IPS-18a (cell line): ENCODE data around the gene DNMT3A.
A peak's percentile ranks its signal among the peaks of the same experiment; 100 is the strongest.

Source experiments
- H3K27ac ChIP-seq: one replicate; pipeline ENCODE4 v1.5.1; 2013; ENCODE audit warnings: low read length
- H3K27me3 ChIP-seq: one replicate; pipeline ENCODE4 v1.6.1; 2013; ENCODE audit warnings: mild to moderate bottlenecking, low read length; ENCODE audit not compliant: control insufficient read depth, insufficient read depth
- H3K36me3 ChIP-seq: one replicate; pipeline ENCODE4 v1.6.1; 2013; ENCODE audit warnings: low read depth, low read length; ENCODE audit not compliant: control insufficient read depth
- H3K4me1 ChIP-seq: one replicate; pipeline ENCODE4 v1.6.1; 2013; ENCODE audit warnings: low read depth, low read length; ENCODE audit not compliant: control insufficient read depth
- H3K4me3 ChIP-seq: one replicate; pipeline ENCODE4 v1.5.1; 2013; ENCODE audit warnings: low read length
- H3K9ac ChIP-seq: one replicate; pipeline ENCODE4 v1.6.1; 2013; ENCODE audit warnings: mild to moderate bottlenecking, low read length, moderate library complexity
- H3K9me3 ChIP-seq: one replicate; pipeline ENCODE4 v1.6.1; 2013; ENCODE audit warnings: low read depth, low read length; ENCODE audit not compliant: control insufficient read depth

Gene DNMT3A

GRCh38 chr2:25257931-25258846 is 83.5 kb downstream of the DNMT3A start:
- Histone ChIP-seq H3K4me3 (no peak overlapping the region), H3K4me1 (peaks cover 47% of the 10 kb centered on the region), H3K27ac (peak overlapping the region; percentile 5), H3K9ac (no peak overlapping the region), H3K27me3 (no peaks in the 10 kb centered on the region), H3K36me3 (no peaks in the 10 kb centered on the region), H3K9me3 (no peaks in the 10 kb centered on the region)

- Histone ChIP-seq H3K27ac (no peak overlapping the region), H3K9ac (no peak overlapping the region), H3K4me1 (peaks cover 48% of the 10 kb centered on the region), H3K36me3 (no peaks in the 10 kb centered on the region), H3K27me3 (no peaks in the 10 kb centered on the region), H3K9me3 (no peaks in the 10 kb centered on the region), H3K4me3 (no peak overlapping the region)
Measured at GRCh38 chr2:25257032-25257552, 84.6 kb downstream of the DNMT3A start.

GRCh38 chr2:25256488-25256875 is 85.2 kb downstream of the DNMT3A start:
- no peak overlapping the region for H3K27ac ChIP-seq
- no peaks in the 10 kb centered on the region for H3K27me3 ChIP-seq
- no peaks in the 10 kb centered on the region for H3K36me3 ChIP-seq
- H3K4me3 ChIP-seq, result no peak overlapping the region
- no peaks in the 10 kb centered on the region for H3K9me3 ChIP-seq
- no peak overlapping the region for H3K9ac ChIP-seq
- peaks cover 48% of the 10 kb centered on the region for H3K4me1 ChIP-seq

- H3K36me3 ChIP-seq, result no peaks in the 10 kb centered on the region
- no peak overlapping the region for H3K27ac ChIP-seq
- peaks cover 48% of the 10 kb centered on the region for H3K4me1 ChIP-seq
- no peak overlapping the region for H3K9ac ChIP-seq
- H3K27me3 ChIP-seq, result no peaks in the 10 kb centered on the region
- no peaks in the 10 kb centered on the region for H3K9me3 ChIP-seq
- no peak overlapping the region for H3K4me3 ChIP-seq
Measured at GRCh38 chr2:25255745-25256487, 85.8 kb downstream of the DNMT3A start.

- Histone ChIP-seq H3K36me3 (no peaks in the 10 kb centered on the region), H3K4me1 (peaks cover 44% of the 10 kb centered on the region), H3K27ac (no peak overlapping the region), H3K9me3 (no peaks in the 10 kb centered on the region), H3K4me3 (no peak overlapping the region), H3K9ac (no peak overlapping the region), H3K27me3 (no peaks in the 10 kb centered on the region)
Measured at GRCh38 chr2:25254961-25255360, 86.8 kb downstream of the DNMT3A start.

- no peak overlapping the region for H3K27ac ChIP-seq
Measured at GRCh38 chr2:25253153-25253626, 88.5 kb downstream of the DNMT3A start.

GRCh38 chr2:25252291-25253152 is 89.2 kb downstream of the DNMT3A start:
- Histone ChIP-seq H3K36me3 (peaks cover 8% of the 10 kb centered on the region), H3K4me3 (peak overlapping the region; percentile 90), H3K9ac (peak overlapping the region; percentile 61), H3K9me3 (no peaks in the 10 kb centered on the region), H3K27ac (peak overlapping the region; percentile 8), H3K4me1 (peaks cover 30% of the 10 kb centered on the region), H3K27me3 (no peaks in the 10 kb centered on the region)

More at GRCh38 chr2:25253153-25253626, 88.5 kb downstream of the DNMT3A start:
- H3K27me3 ChIP-seq, result no peaks in the 10 kb centered on the region
- peaks cover 2% of the 10 kb centered on the region for H3K36me3 ChIP-seq
- no peaks in the 10 kb centered on the region for H3K9me3 ChIP-seq
- H3K9ac ChIP-seq, result peak overlapping the region; percentile 61
- H3K4me1 ChIP-seq, result peaks cover 37% of the 10 kb centered on the region
- H3K4me3 ChIP-seq, result peak overlapping the region; percentile 55

- no peaks in the 10 kb centered on the region for H3K9me3 ChIP-seq
- H3K36me3 ChIP-seq, result peaks cover 17% of the 10 kb centered on the region
- H3K27me3 ChIP-seq, result no peaks in the 10 kb centered on the region
- H3K27ac ChIP-seq, result peak overlapping the region; percentile 76
- H3K4me1 ChIP-seq, result peaks cover 21% of the 10 kb centered on the region
- H3K9ac ChIP-seq, result peak overlapping the region; percentile 91
- H3K4me3 ChIP-seq, result peak overlapping the region; percentile 90
Measured at GRCh38 chr2:25251422-25252273, 90.1 kb downstream of the DNMT3A start.

- Histone ChIP-seq H3K27me3 (no peaks in the 10 kb centered on the region), H3K36me3 (peaks cover 23% of the 10 kb centered on the region), H3K27ac (peak overlapping the region; percentile 76), H3K9me3 (no peaks in the 10 kb centered on the region), H3K9ac (peak overlapping the region; percentile 91), H3K4me3 (peak overlapping the region; percentile 90), H3K4me1 (peaks cover 20% of the 10 kb centered on the region)
Measured at GRCh38 chr2:25251071-25251421, 90.7 kb downstream of the DNMT3A start.

- peak overlapping the region; percentile 67 for H3K27ac ChIP-seq
- peaks cover 20% of the 10 kb centered on the region for H3K4me1 ChIP-seq
- no peaks in the 10 kb centered on the region for H3K27me3 ChIP-seq
- H3K9me3 ChIP-seq, result no peaks in the 10 kb centered on the region
- H3K4me3 ChIP-seq, result peak overlapping the region; percentile 90
- peak overlapping the region; percentile 73 for H3K9ac ChIP-seq
- H3K36me3 ChIP-seq, result peaks cover 29% of the 10 kb centered on the region
Measured at GRCh38 chr2:25250331-25251070, 91.2 kb downstream of the DNMT3A start.
